Right cardiac atrium (tissue), 5 donors: ENCODE measurements around the gene DPCD. TPM values are rescaled to one million over a fixed set of nuclear protein-coding genes. Genes with fewer than 3 reads are reported as not detected.

Experiments used
- ATAC-seq, 2 donors: fragments of 200-7000 bp; cut with Tn5 transposase; one replicate each; pipeline versions ENCODE4 v1.8.0 to v1.9.1; 2020; ENCODE audit warnings: moderate library complexity in 2 of 2, mild to moderate bottlenecking in 1 of 2
- DNase-seq, 3 donors: peaks; one replicate each; pipeline ENCODE4 v3.0.0-alpha.2; 2020
- H3K27ac ChIP-seq: one replicate; pipeline ENCODE4 v1.5.1; 2013; ENCODE audit warnings: mild to moderate bottlenecking, low read length, control low read depth, moderate library complexity
- H3K27me3 ChIP-seq: one replicate; pipeline ENCODE4 v1.6.1; 2013; ENCODE audit not compliant: control insufficient read depth, insufficient read depth
- H3K4me1 ChIP-seq: one replicate; pipeline ENCODE4 v1.6.1; 2013; ENCODE audit warnings: low read length; ENCODE audit not compliant: control insufficient read depth, insufficient read depth
- H3K4me3 ChIP-seq: one replicate; pipeline ENCODE4 v1.5.1; 2013; ENCODE audit warnings: low read length, control low read depth
- H3K9me3 ChIP-seq: one replicate; pipeline ENCODE4 v1.6.1; 2013; ENCODE audit warnings: low read length; ENCODE audit not compliant: control insufficient read depth
- WGBS: extraction: QIAGEN DNeasy Blood & Tissue Kit; methylation state at CpG from one replicate; pipeline ENCODE4 v1.1.7; 2013; 5-methylcytosine and 5-hydroxymethylcytosine counted together
- intact Hi-C, 4 donors: fragments of 100-400 bp; cut with DNase I; formaldehyde crosslinking; loops; one replicate each; pipeline versions ENCODE4 v1.11.0 to v1.14.0; 2022 to 2023
- long read RNA-seq, 4 donors: library from polyadenylated mRNA; unstranded; transcript quantifications; one replicate each; pipeline ENCODE4 v2.0.0, GENCODE V29; 2020 to 2021
- polyA plus RNA-seq: library from polyadenylated mRNA; stranded (reverse); fragments of 200-250 nt; gene quantifications from one replicate; pipeline ENCODE4 v1.2.3, GENCODE V29; 2013
- total RNA-seq, 4 donors: library from RNA; stranded (reverse); fragmentation: NEBNext Ultra II Directional; extraction: Animal tissue kit (Norgen Biotek cat#: 25700); gene quantifications; one replicate each; pipeline ENCODE4 v1.2.1, GENCODE V29; 2021
- donor health status: healthy with polysubstance abuse.
- donor health status: DM: no; HTN: yes; CAD: no.
- donor health status: DM: no; HTN: no; CAD: no.
- donor health status: DM: no; HTN: yes; CAD: no; lungs with severe emphysema.
- donor health status: DM: yes; HTN: yes; CAD: no.

DPCD gene
- total RNA-seq = 10 to 100 TPM; 15.6 to 20.9 (median 18.9) TPM
- 29.8 TPM for polyA plus RNA-seq
- long read RNA-seq, donor 1, transcript DPCD-202 (6 exons, 858 nt) = major isoform, 23 of 26 reads
- long read RNA-seq, donor 1, partial matches to known transcripts = 2 of 26 reads
- long read RNA-seq, donor 1, other reads (novel, unspliced or antisense) = 1 of 26 reads
- long read RNA-seq, donor 2, transcript DPCD-202 (6 exons, 858 nt) = major isoform, 14 of 16 reads
- long read RNA-seq, donor 2, partial matches to known transcripts = 0 of 16 reads
- long read RNA-seq, donor 2, other reads (novel, unspliced or antisense) = 2 of 16 reads
- long read RNA-seq, donor 3, transcript DPCD-202 (6 exons, 858 nt) = major isoform, 11 of 15 reads
- long read RNA-seq, donor 3, partial matches to known transcripts = 0 of 15 reads
- long read RNA-seq, donor 3, other reads (novel, unspliced or antisense) = 4 of 15 reads
- long read RNA-seq, donor 4, transcript DPCD-202 (6 exons, 858 nt) = major isoform, 8 of 9 reads
- long read RNA-seq, donor 4, partial matches to known transcripts = 0 of 9 reads
- long read RNA-seq, donor 4, other reads (novel, unspliced or antisense) = 1 of 9 reads

- ATAC-seq = peak; percentile 97
- no peaks in the 10 kb centered on the region for H3K27me3 ChIP-seq
- H3K4me3 ChIP-seq = peak within 1 kb of the TSS; percentile 96
- H3K27ac ChIP-seq = peak within 1 kb of the TSS; percentile 43
- whole genome bisulfite sequencing = under 1% methylated on average over 50 of the region's 50 CpGs
- peaks cover 4% of the 10 kb centered on the region for H3K4me1 ChIP-seq
- H3K9me3 ChIP-seq = no peaks in the 10 kb centered on the region
- intact Hi-C loops = no loop called here
- DNase-seq = peak; percentile 99 to 100 (median 99)
These were observed at the start of gene DPCD, which contains the start of gene POLL for GRCh38 chr10:101587725-101588653. Gene DPCD (plus strand): TSS chr10:101588321. CDS start chr10:101588337, 16 bp downstream. Gene POLL (minus strand): TSS chr10:101588257. CDS start chr10:101587360, 897 bp downstream.

GRCh38 chr10:101538446-101538845, 49.7 kb upstream of the DPCD start:
- no peak overlapping the region for H3K4me3 ChIP-seq
- no peak overlapping the region for H3K27ac ChIP-seq
- intact Hi-C loops = no loop called here
- 94% methylated on average over 2 of the region's 2 CpGs for WGBS
- ATAC-seq = no peak
- H3K27me3 ChIP-seq = no peaks in the 10 kb centered on the region
- no peak for DNase-seq
- H3K4me1 ChIP-seq = no peaks in the 10 kb centered on the region
- no peaks in the 10 kb centered on the region for H3K9me3 ChIP-seq

- no peaks in the 10 kb centered on the region for H3K9me3 ChIP-seq
- intact Hi-C loops = no loop called here
- H3K27ac ChIP-seq = no peak overlapping the region
- no peaks in the 10 kb centered on the region for H3K27me3 ChIP-seq
- H3K4me3 ChIP-seq = no peak overlapping the region
- peaks cover 3% of the 10 kb centered on the region for H3K4me1 ChIP-seq
- ATAC-seq = no peak
- DNase-seq = no peak
These were observed 42.2 kb upstream of the DPCD start for GRCh38 chr10:101545898-101546297.

GRCh38 chr10:101550965-101551364, 37.2 kb upstream of the DPCD start:
- no peaks in the 10 kb centered on the region for H3K27me3 ChIP-seq
- DNase-seq (no peak), ATAC-seq (no peak)
- intact Hi-C loops = no loop called here
- no peak overlapping the region for H3K4me3 ChIP-seq
- peaks cover 3% of the 10 kb centered on the region for H3K4me1 ChIP-seq
- 90% methylated on average over 2 of the region's 2 CpGs for WGBS
- no peak overlapping the region for H3K27ac ChIP-seq
- no peaks in the 10 kb centered on the region for H3K9me3 ChIP-seq

GRCh38 chr10:101552442-101552841, 35.7 kb upstream of the DPCD start:
- Histone ChIP-seq H3K27me3 (no peaks in the 10 kb centered on the region), H3K4me1 (peaks cover 3% of the 10 kb centered on the region), H3K9me3 (no peaks in the 10 kb centered on the region), H3K4me3 (no peak overlapping the region), H3K27ac (no peak overlapping the region)
- ATAC-seq = no peak
- no peak for DNase-seq
- 96% methylated on average over 3 of the region's 3 CpGs for WGBS
- intact Hi-C loops = no loop called here

GRCh38 chr10:101557541-101557940, 30.6 kb upstream of the DPCD start:
- Histone ChIP-seq H3K4me1 (no peaks in the 10 kb centered on the region), H3K27me3 (no peaks in the 10 kb centered on the region), H3K27ac (no peak overlapping the region), H3K4me3 (no peak overlapping the region), H3K9me3 (no peaks in the 10 kb centered on the region)
- intact Hi-C loops = no loop called here
- no peak for ATAC-seq
- no peak for DNase-seq
- WGBS = 90% methylated on average over 2 of the region's 2 CpGs

GRCh38 chr10:101558204-101558603, 29.9 kb upstream of the DPCD start:
- 47% methylated on average over 2 of the region's 2 CpGs for WGBS
- DNase-seq = no peak
- Histone ChIP-seq H3K27ac (no peak overlapping the region), H3K27me3 (no peaks in the 10 kb centered on the region), H3K4me3 (no peak overlapping the region), H3K4me1 (no peaks in the 10 kb centered on the region), H3K9me3 (no peaks in the 10 kb centered on the region)
- intact Hi-C loops = no loop called here
- peak in 1 of 2 donors; percentile 18 for ATAC-seq

GRCh38 chr10:101558671-101559595, 29.2 kb upstream of the DPCD start:
- no peak for DNase-seq
- intact Hi-C loops = no loop called here
- 70% methylated on average over 18 of the region's 18 CpGs for WGBS
- Histone ChIP-seq H3K27me3 (no peaks in the 10 kb centered on the region), H3K9me3 (no peaks in the 10 kb centered on the region), H3K27ac (no peak overlapping the region), H3K4me1 (no peaks in the 10 kb centered on the region), H3K4me3 (no peak overlapping the region)
- no peak for ATAC-seq

- H3K27me3 ChIP-seq = no peaks in the 10 kb centered on the region
- no peaks in the 10 kb centered on the region for H3K4me1 ChIP-seq
- H3K9me3 ChIP-seq = no peaks in the 10 kb centered on the region
- intact Hi-C loops = loop anchor here in 1 of 4 donors (10.0 kb wide), 1 partner anchor 285 kb away; no protein-coding TSS in a partner anchor
- ATAC-seq (no peak), DNase-seq (no peak)
- H3K27ac ChIP-seq = no peak overlapping the region
- no peak overlapping the region for H3K4me3 ChIP-seq
- 70% methylated on average over 12 of the region's 12 CpGs for WGBS
These were observed 28.4 kb upstream of the DPCD start for GRCh38 chr10:101559596-101560297.
